Ramos (cell line): ENCODE measurements around the gene ACIN1.

ENCODE experiments used
- in situ Hi-C: fragments of 300-500 bp; cut with MboI; formaldehyde crosslinking; loops from one replicate; pipeline ENCODE4 v1.14.3; 2022; ENCODE audit warnings: low sequenced_read_pairs; ENCODE audit not compliant: unreplicated experiment

ACIN1 gene

GRCh38 chr14:23047751-23048693, 46.9 kb downstream of the ACIN1 start:
- in situ Hi-C loops = no loop called here

GRCh38 chr14:23047034-23047634, 47.8 kb downstream of the ACIN1 start:
- in situ Hi-C loops = no loop called here

GRCh38 chr14:23045419-23046357, 49.2 kb downstream of the ACIN1 start:
- in situ Hi-C loops = no loop called here

- in situ Hi-C loops = no loop called here
Observed at GRCh38 chr14:23044840-23045239, 50.1 kb downstream of the ACIN1 start.

- in situ Hi-C loops = no loop called here
Observed at GRCh38 chr14:23043754-23044153, 51.2 kb downstream of the ACIN1 start.

- in situ Hi-C loops = no loop called here
Observed at GRCh38 chr14:23043145-23043544, 51.8 kb downstream of the ACIN1 start.

GRCh38 chr14:23042162-23042965, 52.6 kb downstream of the ACIN1 start, which contains the start of gene PSMB11:
Gene PSMB11 (plus strand): TSS chr14:23042212. CDS start chr14:23042226, 14 bp downstream.
- in situ Hi-C loops = no loop called here

GRCh38 chr14:23041729-23042128, 53.2 kb downstream of the ACIN1 start:
- in situ Hi-C loops = no loop called here

GRCh38 chr14:23040100-23040499, 54.8 kb downstream of the ACIN1 start:
- in situ Hi-C loops = no loop called here

GRCh38 chr14:23035303-23036144, 59.4 kb downstream of the ACIN1 start:
- in situ Hi-C loops = no loop called here

- in situ Hi-C loops = no loop called here
Observed at GRCh38 chr14:23034498-23035302, 60.2 kb downstream of the ACIN1 start, which contains the start of gene PSMB5. Gene PSMB5 (minus strand): TSS chr14:23034900. CDS start chr14:23034881, 19 bp downstream.

GRCh38 chr14:23033801-23034497, 61.0 kb downstream of the ACIN1 start:
- in situ Hi-C loops = no loop called here

GRCh38 chr14:23033251-23033727, 61.6 kb downstream of the ACIN1 start:
- in situ Hi-C loops = no loop called here

- in situ Hi-C loops = no loop called here
Observed at GRCh38 chr14:23030936-23031335, 64.0 kb downstream of the ACIN1 start.

GRCh38 chr14:23028799-23029198, 66.1 kb downstream of the ACIN1 start:
- in situ Hi-C loops = no loop called here

- in situ Hi-C loops = no loop called here
Observed at GRCh38 chr14:23025151-23025814, 69.7 kb downstream of the ACIN1 start.
